Sciatic nerve (tissue), 2 donors: ENCODE measurements around the gene GPR146. TPM values are rescaled to one million over a fixed set of nuclear protein-coding genes. Genes with fewer than 3 reads are reported as not detected.

ENCODE experiments used
- ATAC-seq: fragments of 200-7000 bp; cut with Tn5 transposase; one replicate; pipeline ENCODE4 v1.9.1; 2020; ENCODE audit warnings: mild to moderate bottlenecking, moderate library complexity
- DNase-seq: peaks from one replicate; pipeline ENCODE4 v3.0.0-alpha.2; 2020; ENCODE audit warnings: low spot score
- intact Hi-C: fragments of 100-400 bp; cut with DNase I; formaldehyde crosslinking; loops from one replicate; pipeline ENCODE4 v1.14.2; 2022
- total RNA-seq: library from RNA; stranded (reverse); fragmentation: NEBNext Ultra II Directional; extraction: Animal tissue kit (Norgen Biotek cat#: 25700); gene quantifications from one replicate; pipeline ENCODE4 v1.2.1, GENCODE V29; 2021
- donor health status: DM: no; HTN: no; CAD: no.
- donor health status: DM: no; HTN: no; CAD: no.

GPR146 gene
- total RNA-seq, 1 donor from 2014 or later, result 50.5 TPM

GRCh38 chr7:1098243-1099153 is 54.2 kb downstream of the GPR146 start:
- intact Hi-C loops, result no loop called here
- ATAC-seq, result no peak
- DNase-seq, result no peak

DNA sequence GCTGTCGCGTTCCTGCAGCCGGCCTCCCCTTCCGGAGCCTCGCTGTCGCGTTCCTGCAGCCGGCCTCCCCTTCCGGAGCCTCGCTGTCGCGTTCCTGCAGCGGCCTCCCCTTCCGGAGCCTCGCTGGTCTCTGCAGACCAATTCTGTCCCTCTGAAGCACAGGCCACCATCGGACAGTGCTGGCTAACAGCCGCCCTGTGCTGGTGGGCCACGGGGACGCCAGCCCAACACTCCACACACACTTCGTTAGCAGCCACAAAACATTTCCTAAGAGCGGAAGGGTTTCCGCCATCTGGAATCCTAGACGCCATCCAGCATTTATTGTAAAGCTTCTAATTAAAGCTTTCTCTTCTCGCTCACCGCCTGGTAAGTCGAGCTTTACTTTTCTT is 54.8 kb downstream of the GPR146 start:
- ATAC-seq, result no peak
- intact Hi-C loops, result no loop called here
- DNase-seq, result no peak

DNA sequence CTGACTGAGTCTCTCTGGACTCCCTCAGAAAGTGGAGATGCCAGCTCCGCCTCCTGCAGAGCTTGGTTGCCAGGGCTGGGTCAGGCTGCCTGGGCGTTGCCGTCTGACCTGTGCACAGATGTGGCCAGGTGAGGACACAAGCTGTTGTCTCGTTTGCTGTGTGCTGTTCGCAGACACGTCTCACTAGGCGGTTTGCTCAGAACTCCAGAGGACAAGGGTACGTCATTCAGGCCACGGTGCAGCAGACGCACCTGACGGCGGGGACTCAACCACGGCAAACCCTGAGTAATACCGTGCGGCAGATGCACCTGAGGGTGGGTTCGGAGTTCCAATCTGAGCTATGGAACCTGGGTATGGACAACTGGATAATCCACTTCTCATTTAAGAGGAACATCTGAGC is 55.3 kb downstream of the GPR146 start:
- DNase-seq (no peak), ATAC-seq (no peak)
- intact Hi-C loops, result no loop called here

DNA sequence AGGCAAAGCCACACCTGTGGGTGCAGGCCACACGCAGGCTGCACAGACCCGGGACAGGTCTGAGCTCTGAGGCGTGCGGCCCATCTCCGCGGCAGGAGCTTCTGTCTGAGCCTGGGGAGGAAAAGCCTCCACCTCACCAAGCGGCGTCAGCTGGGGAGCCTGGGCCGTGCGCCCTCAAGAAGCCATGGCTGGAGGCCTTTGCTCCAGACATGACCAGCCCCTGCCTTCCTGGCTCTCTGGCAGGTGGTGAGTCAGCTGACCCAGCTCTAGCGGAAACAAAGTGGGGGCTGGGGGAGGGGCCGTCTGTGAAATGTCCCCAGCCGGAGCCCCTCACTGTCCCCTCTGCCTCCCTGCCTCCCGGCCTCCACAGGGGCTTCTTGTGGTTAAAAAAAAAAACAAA is 56.0 kb downstream of the GPR146 start:
- intact Hi-C loops, result no loop called here
- no peak for DNase-seq
- ATAC-seq, result no peak

DNA sequence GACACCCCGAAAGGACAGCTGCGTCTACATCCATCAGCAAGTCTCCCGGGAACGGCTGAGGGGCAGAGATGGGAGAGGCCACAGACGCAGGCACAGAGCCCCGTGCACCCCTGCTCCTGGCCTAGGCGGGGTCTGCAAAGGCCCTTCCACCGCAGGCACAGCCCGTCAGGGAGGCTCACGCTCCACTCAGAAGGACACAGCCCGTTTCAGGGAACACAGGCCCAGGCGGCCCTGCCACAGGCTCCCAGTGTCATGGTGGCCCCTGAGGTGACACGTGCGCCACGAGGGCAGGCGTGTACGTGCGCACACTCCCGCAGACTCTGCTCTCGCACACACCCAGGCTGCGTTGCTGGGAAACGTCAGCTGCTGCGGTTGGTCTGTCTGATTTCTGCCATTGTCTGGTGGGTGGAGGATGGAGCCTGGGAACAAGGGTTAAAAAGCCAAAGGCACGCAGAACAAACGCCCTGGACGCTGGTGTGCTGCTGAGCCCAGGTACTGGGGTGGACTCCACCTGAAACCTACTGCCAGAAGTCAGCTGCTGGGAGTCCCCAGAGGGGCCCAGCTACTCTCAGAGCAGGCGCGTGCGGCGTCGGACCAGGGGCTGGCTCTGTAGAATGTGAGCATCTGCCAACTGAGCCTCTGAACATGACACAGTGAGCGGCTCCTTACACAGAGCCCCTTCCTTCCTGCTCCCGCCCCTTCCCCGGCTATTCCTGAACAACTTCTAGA is 56.7 kb downstream of the GPR146 start:
- DNase-seq, result no peak
- intact Hi-C loops, result no loop called here
- no peak for ATAC-seq

DNA sequence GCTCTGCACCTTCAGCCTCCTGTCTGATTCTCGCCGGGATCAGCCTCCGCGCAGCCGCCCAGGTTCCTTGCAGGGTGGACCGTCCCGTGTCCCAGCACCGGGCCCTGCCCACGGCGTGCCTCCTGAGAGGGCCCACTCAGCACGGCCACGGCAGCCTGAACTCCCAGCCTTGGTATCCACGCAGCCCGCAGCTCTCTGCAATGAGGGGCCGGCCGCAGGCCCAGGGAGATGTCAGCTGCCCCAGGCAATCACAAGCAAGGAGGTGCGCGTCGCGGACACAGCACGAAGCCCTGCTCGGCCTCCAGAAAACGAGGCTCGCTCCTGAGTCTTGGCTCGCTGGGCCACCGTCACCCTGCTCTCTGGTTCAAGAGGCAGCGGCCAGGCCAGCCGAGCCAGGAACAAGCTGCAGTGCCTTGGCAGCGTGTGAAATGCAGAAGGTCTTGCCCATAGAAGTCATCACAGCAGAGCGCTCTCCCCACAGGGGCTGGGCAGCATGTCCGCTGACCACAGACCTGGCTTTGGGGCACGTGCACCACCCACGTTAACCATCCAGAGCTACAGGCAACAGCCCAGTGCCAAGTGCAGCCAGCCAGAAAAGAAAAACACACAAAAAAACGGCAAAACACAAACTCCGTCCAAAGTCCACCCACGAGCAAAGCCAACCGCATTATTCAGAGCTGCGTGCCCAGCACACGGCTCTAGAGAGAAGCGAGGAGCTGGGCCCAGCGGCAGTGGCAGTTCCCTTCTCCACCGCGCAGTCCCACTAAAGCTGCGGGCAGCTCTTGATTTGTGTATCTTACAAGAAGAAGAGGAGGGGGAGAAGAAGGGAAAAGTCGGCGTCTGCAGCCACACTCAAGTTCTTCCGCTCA is 57.5 kb downstream of the GPR146 start:
- intact Hi-C loops, result no loop called here
- ATAC-seq, result peak; percentile 18
- DNase-seq, result no peak

DNA sequence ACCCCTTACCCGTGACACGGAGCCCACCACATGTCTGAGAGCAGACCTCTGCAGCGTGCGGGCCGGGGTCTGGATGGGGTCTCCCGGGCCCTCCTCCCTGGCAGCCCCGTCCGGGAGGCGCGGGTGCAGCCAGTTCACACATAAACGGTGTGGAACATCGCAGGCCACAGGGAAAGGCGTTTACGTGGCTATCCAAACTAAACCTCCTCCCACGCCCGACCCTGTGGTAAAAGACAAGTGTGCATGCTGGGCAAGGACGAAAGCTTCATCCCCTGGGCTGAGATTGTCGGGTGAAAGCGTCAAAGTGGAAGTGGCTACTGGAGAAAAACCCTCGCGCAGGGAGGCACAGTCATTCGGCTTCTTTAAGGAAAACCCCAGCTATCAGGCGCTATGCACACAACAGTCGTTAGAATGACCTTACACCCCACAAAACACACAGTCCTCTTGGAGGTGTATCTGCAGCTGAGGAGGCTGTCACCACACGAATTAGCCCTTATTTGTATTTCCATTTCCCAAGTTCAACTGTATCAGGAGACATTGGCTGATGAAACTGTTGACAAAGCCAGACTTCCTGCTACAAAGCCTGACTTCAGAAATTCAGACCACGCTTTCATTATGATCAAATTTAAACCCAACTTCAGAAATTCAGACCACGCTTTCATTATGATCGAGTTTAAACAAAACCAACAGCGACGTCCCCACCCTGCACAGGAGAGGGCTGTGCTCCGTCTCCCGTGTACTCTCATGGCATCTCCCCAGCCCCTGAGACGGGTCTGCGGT is 58.9 kb downstream of the GPR146 start:
- no peak for ATAC-seq
- DNase-seq, result no peak
- intact Hi-C loops, result no loop called here

DNA sequence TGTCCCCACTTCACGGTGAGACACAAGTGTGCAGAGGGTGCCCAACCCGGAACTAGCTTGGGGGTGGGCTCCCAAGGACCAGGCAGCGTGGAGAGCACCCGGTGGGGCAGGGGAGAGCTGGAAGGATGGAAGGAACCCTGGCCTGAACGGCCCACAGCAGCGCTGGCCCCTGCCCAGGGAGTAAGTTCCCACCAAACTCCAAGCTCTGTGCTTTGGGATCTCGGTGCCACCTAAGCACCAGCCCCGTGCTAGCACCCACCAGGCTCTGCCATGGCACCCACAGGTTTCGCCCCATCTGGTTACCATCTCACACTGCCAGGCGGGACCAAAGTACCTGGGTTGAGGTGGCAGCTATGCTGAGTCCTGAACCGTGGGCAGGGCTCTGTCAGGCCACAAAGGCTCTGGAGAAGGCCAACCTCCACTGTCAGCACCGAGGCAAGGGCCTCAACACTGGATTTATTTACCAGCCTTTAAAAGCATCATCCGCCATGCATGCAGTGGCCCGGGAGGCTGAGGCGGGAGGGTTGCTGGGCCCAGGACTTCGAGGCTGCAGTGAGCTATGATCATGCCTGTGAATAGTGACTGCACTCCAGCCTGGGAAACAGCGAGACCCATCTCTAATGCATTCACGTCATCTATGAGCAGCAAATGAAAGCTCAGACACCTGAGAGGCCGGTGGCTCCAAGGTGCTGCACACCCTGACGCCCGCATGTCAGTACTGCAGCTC is 59.6 kb downstream of the GPR146 start:
- no peak for DNase-seq
- intact Hi-C loops, result no loop called here
- ATAC-seq, result no peak

GRCh38 chr7:1104516-1105179 is 60.3 kb downstream of the GPR146 start:
- no peak for ATAC-seq
- intact Hi-C loops, result no loop called here

GRCh38 chr7:1105189-1105588 is 60.8 kb downstream of the GPR146 start:
- ATAC-seq (no peak), DNase-seq (no peak)
- intact Hi-C loops, result no loop called here

More at GRCh38 chr7:1104516-1105179, 60.3 kb downstream of the GPR146 start:
- DNase-seq, result no peak

GRCh38 chr7:1106063-1106792 is 61.9 kb downstream of the GPR146 start:
- intact Hi-C loops, result no loop called here
- no peak for DNase-seq
- ATAC-seq, result no peak

DNA sequence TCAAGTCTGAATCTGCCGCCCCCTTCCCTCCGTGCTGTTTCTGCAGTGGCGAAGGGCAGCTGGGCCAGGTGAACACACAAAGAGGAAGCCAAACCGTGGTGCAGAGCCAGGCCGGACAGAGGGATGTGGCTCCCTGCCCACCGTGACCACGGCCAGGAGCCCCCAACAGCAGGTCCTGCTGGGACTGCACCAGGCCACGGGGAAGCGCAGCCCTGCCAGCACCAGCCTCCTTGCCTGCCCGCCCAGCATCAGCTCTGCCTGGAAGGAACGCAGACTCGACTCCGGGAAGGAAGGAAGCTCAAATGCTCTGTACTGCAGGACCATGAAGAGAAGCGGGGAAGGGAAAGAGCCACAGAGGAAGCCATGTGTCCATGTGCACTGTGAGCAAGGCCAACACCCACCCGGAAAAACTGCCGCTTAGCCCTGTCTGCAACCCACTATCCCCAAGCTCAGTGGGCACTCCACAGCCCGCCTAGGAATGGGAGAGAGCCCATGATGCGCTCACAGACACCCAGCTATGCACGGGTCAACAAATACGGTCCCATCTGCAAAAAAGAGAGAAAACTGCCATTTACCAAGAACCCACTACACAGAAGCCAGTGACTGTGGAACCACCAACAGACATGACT is 62.6 kb downstream of the GPR146 start:
- intact Hi-C loops, result no loop called here
- DNase-seq, result no peak
- ATAC-seq, result peak; percentile 24

DNA sequence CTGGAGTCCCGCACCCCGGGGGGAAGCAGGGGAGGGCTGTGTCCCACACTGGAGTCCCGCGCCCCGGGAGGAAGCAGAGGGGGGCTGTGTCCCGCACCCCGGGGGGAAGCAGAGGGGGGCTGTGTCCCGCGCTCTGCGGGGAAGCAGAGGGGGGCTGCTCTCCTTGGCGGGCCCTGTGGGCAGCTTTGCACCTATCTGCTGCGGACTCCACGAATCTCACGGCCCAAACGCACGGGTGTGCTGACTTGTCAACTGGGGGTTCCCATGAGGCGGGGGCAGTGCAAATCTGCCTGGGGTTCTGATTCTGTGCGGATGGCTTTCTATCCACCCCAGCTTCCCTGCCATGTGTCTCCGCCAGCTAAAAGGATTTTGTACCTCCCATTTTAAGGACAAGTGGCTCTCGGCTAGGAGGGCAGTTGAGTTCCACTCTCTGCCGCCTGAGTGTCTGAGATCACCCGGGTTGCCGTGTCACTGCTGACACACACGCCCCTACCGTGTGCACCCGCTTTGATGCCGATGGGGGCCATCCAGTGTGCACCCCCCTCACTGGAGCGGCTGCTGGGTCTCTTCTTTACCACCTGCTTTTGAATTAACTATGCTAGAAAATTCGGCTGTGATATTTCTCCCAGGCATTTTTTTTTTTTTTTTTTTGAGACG is 64.0 kb downstream of the GPR146 start:
- no peak for DNase-seq
- intact Hi-C loops, result no loop called here
- ATAC-seq, result no peak
